H1 (cell line): ENCODE measurements around the gene OR51G1. TPM values are rescaled to one million over a fixed set of nuclear protein-coding genes. Genes with fewer than 3 reads are reported as not detected.
"Not testable (repeated sequence)": the region's sequence is repeated elsewhere in the genome, so short reads cannot be mapped to it uniquely, and the experiment has no call there.

Experiments
- CTCF ChIA-PET: fragments of 300-600 bp; sonication (Branson Sonifier 250); formaldehyde crosslinking; loops from one replicate; lab custom pipeline; 2021; ENCODE audit not compliant: partially characterized antibody; lab: Charles Lee
- POLR2A ChIA-PET: fragments of 300-600 bp; sonication (Branson Sonifier 250); formaldehyde crosslinking; loops from one replicate; lab custom pipeline; 2021; ENCODE audit warnings: inconsistent platforms; ENCODE audit not compliant: partially characterized antibody; lab: Charles Lee
- DNase-seq, 2 experiments: peaks; one replicate each; pipeline versions ENCODE4 v3.0.0 to v3.0.0-alpha.2; 2010 to 2022; ENCODE audit warnings: low spot score in 2 of 2, low read depth in 1 of 2, mixed read lengths in 1 of 2
- FAIRE-seq: peaks from 2 replicates; lab custom pipeline; 2011; peaks lifted over from hg19 to GRCh38; lab: Jason Lieb, UNC
- H2AFZ ChIP-seq: 2 replicates; pipeline ENCODE4 v1.8.1; 2012; ENCODE audit warnings: low read length, inconsistent platforms
- H2AK5ac ChIP-seq: 2 replicates; pipeline ENCODE4 v1.6.1; 2013; ENCODE audit warnings: low read depth, low read length
- H2BK120ac ChIP-seq: replicated peaks from 2 replicates; pipeline ENCODE3; 2013; ENCODE audit warnings: low read depth, low read length, inconsistent platforms
- H2BK12ac ChIP-seq: 2 replicates; pipeline ENCODE4 v1.6.1; 2013; ENCODE audit warnings: low read depth, low read length
- H2BK15ac ChIP-seq: 2 replicates; pipeline ENCODE4 v1.6.1; 2013; ENCODE audit warnings: low read length
- H2BK20ac ChIP-seq: 2 replicates; pipeline ENCODE4 v1.6.1; 2013; ENCODE audit warnings: low read length
- H2BK5ac ChIP-seq: 2 replicates; pipeline ENCODE4 v1.6.1; 2013; ENCODE audit warnings: low read depth, low read length
- H3K14ac ChIP-seq: 2 replicates; pipeline ENCODE4 v1.6.1; 2013; ENCODE audit warnings: inconsistent platforms; ENCODE audit not compliant: insufficient read length
- H3K18ac ChIP-seq: 2 replicates; pipeline ENCODE4 v1.6.1; 2013; ENCODE audit warnings: low read length; ENCODE audit errors: extremely low read depth
- H3K23ac ChIP-seq: 2 replicates; pipeline ENCODE4 v1.6.1; 2013; ENCODE audit warnings: inconsistent platforms; ENCODE audit not compliant: insufficient read length
- H3K23me2 ChIP-seq: 2 replicates; pipeline ENCODE4 v1.6.1; 2013; ENCODE audit warnings: low read depth, low read length
- H3K27ac ChIP-seq: 2 replicates; pipeline ENCODE4 v1.6.1; 2011; ENCODE audit warnings: low read depth, low read length, inconsistent platforms
- H3K27me3 ChIP-seq, 4 experiments: replicated peaks in 1 of 4; 1 replicate in 1 of 4; 2 replicates in 3 of 4; pipeline versions ENCODE4 v1.6.1 to v1.8.1; 2011 to 2013; ENCODE audit warnings: low read length in 3 of 4, mild to moderate bottlenecking in 3 of 4, inconsistent platforms in 2 of 4, mixed read lengths in 2 of 4, moderate library complexity in 1 of 4; ENCODE audit not compliant: control insufficient read depth in 3 of 4, insufficient read depth in 3 of 4; ENCODE audit errors: extremely low read depth in 1 of 4
- H3K36me3 ChIP-seq, 4 experiments: 2 replicates each; pipeline versions ENCODE4 v1.6.1 to v1.8.1; 2011 to 2013; ENCODE audit warnings: mild to moderate bottlenecking in 4 of 4, low read length in 3 of 4, moderate library complexity in 2 of 4, control low read depth in 1 of 4, inconsistent platforms in 1 of 4; ENCODE audit not compliant: insufficient read depth in 4 of 4, control insufficient read depth in 2 of 4
- H3K4ac ChIP-seq: replicated peaks from 2 replicates; pipeline ENCODE3; 2013; ENCODE audit warnings: low read length, low read depth, mixed read lengths, inconsistent platforms; ENCODE audit not compliant: insufficient read length
- H3K4me1 ChIP-seq, 4 experiments: replicated peaks in 1 of 4; 1 replicate in 1 of 4; 2 replicates in 3 of 4; pipeline versions ENCODE4 v1.6.1 to v1.8.1; 2011 to 2013; ENCODE audit warnings: low read length in 3 of 4, inconsistent platforms in 2 of 4, mixed read lengths in 1 of 4; ENCODE audit not compliant: insufficient read depth in 4 of 4, control insufficient read depth in 3 of 4
- H3K4me2 ChIP-seq, 2 experiments: 2 replicates each; pipeline versions ENCODE4 v1.6.1 to v1.8.1; 2011 to 2013; ENCODE audit warnings: low read depth in 2 of 2, low read length in 2 of 2, control low read depth in 1 of 2, inconsistent platforms in 1 of 2, mild to moderate bottlenecking in 1 of 2; ENCODE audit not compliant: insufficient read depth in 1 of 2
- H3K4me3 ChIP-seq, 4 experiments: fragments of 200-600, 300-600 bp in 1 of 4; sonication (generic), shearing (Covaris generic), sonication (Bioruptor Twin) in 1 of 4; 2 replicates each; pipeline versions ENCODE4 v1.5.1 to v1.8.1; 2011 to 2016; ENCODE audit warnings: low read length in 4 of 4, low read depth in 3 of 4, control low read depth in 2 of 4, inconsistent platforms in 2 of 4, mild to moderate bottlenecking in 2 of 4, mixed read lengths in 1 of 4, moderate library complexity in 1 of 4; ENCODE audit not compliant: insufficient read depth in 2 of 4; ENCODE audit errors: extremely low read depth in 1 of 4
- H3K56ac ChIP-seq: replicated peaks from 2 replicates; pipeline ENCODE3; 2013; ENCODE audit warnings: low read depth, mild to moderate bottlenecking, mixed read lengths, low read length, inconsistent platforms; ENCODE audit not compliant: insufficient read length
- H3K79me1 ChIP-seq: 2 replicates; pipeline ENCODE4 v1.6.1; 2013; ENCODE audit warnings: low read depth, low read length, control low read depth
- H3K79me2 ChIP-seq, 2 experiments: 2 replicates each; pipeline versions ENCODE4 v1.6.1 to v1.8.1; 2012 to 2013; ENCODE audit warnings: low read length in 2 of 2, mild to moderate bottlenecking in 2 of 2, inconsistent platforms in 1 of 2; ENCODE audit not compliant: insufficient read depth in 2 of 2, control insufficient read depth in 1 of 2
- H3K9ac ChIP-seq, 4 experiments: replicated peaks in 1 of 4; 1 replicate in 1 of 4; 2 replicates in 3 of 4; pipeline versions ENCODE4 v1.6.1 to v1.8.1; 2011 to 2013; ENCODE audit warnings: low read depth in 3 of 4, low read length in 3 of 4, control low read depth in 2 of 4, mild to moderate bottlenecking in 2 of 4, moderate library complexity in 2 of 4, inconsistent platforms in 1 of 4; ENCODE audit errors: extremely low read depth in 1 of 4
- H3K9me3 ChIP-seq, 2 experiments: 2 replicates each; pipeline versions ENCODE4 v1.6.1 to v1.8.1; 2012 to 2013; ENCODE audit warnings: mild to moderate bottlenecking in 2 of 2, moderate library complexity in 2 of 2, control low read depth in 1 of 2, inconsistent platforms in 1 of 2, low read depth in 1 of 2, low read length in 1 of 2, mixed read lengths in 1 of 2; ENCODE audit not compliant: insufficient read depth in 2 of 2
- H4K20me1 ChIP-seq, 2 experiments: replicated peaks in 1 of 2; 2 replicates each; pipeline versions ENCODE3 to v1.8.1; 2011 to 2013; ENCODE audit warnings: inconsistent platforms in 2 of 2, low read length in 2 of 2, mild to moderate bottlenecking in 1 of 2; ENCODE audit not compliant: insufficient read depth in 2 of 2, control insufficient read depth in 1 of 2
- H4K5ac ChIP-seq: 2 replicates; pipeline ENCODE4 v1.6.1; 2013; ENCODE audit warnings: low read length, low read depth, mixed read lengths, inconsistent platforms; ENCODE audit not compliant: insufficient read length
- H4K8ac ChIP-seq: 2 replicates; pipeline ENCODE4 v1.8.0; 2013; ENCODE audit warnings: mild to moderate bottlenecking, moderate library complexity, low read length, inconsistent platforms; ENCODE audit not compliant: insufficient read depth; ENCODE audit errors: extremely low read depth
- H4K91ac ChIP-seq: replicated peaks from 2 replicates; pipeline ENCODE3; 2013; ENCODE audit warnings: low read length, mixed read lengths, inconsistent platforms; ENCODE audit not compliant: insufficient read length
- CREB1 ChIP-seq: IDR thresholded peaks from 2 replicates; pipeline ENCODE4 v1.6.1; 2012; ENCODE audit warnings: inconsistent platforms
- ZNF274 ChIP-seq: IDR thresholded peaks from 2 replicates; pipeline ENCODE4 v1.7.0; 2012; ENCODE audit warnings: low read length, borderline replicate concordance; ENCODE audit errors: extremely low read depth
- WGBS, 2 experiments: shearing (Covaris generic) in 1 of 2; methylation state at CpG; one replicate each; pipeline versions ENCODE4 v1.1.6 to v1.1.7; 2013 to 2015; ENCODE audit warnings: low lambda C conversion rate in 2 of 2, mixed read lengths in 2 of 2, inconsistent platforms in 1 of 2, low coverage in 1 of 2, missing lambda C conversion rate in 1 of 2; ENCODE audit not compliant: insufficient replicate concordance in 2 of 2, insufficient coverage in 1 of 2, insufficient read length in 1 of 2; ENCODE audit errors: extremely low coverage in 1 of 2, missing lambda C conversion rate in 1 of 2; 5-methylcytosine and 5-hydroxymethylcytosine counted together
- polyA plus RNA-seq, 7 experiments: library from polyadenylated mRNA; depleted of rRNA in 3 of 7; stranded (reverse) in 5 of 7; unstranded in 2 of 7; fragments of >200 nt in 5 of 7; fragments of 200-250 nt in 2 of 7; gene quantifications; 1 replicate in 5 of 7; 2 replicates in 1 of 7; 4 replicates in 1 of 7; pipeline versions ENCODE4 v1.2.1 to v1.2.3, GENCODE V29; 2011 to 2013; ENCODE audit warnings: missing spikeins in 2 of 7, mixed read lengths in 2 of 7
- total RNA-seq: library from RNA; stranded (reverse); fragmentation: NEBNext Ultra II Directional; extraction: Animal tissue kit (Norgen Biotek cat#: 25700); gene quantifications from 2 replicates; pipeline ENCODE4 v1.2.1, GENCODE V29; 2021

Gene OR51G1
- total and polyA plus RNA-seq, 2 of the 8 experiments (the other 6 are each of a cell fraction or from before 2014, with no cell fraction given) = not detected

GRCh38 chr11:4957396-4957795 is 33.3 kb upstream of the OR51G1 start:
- TF ChIP-seq ZNF274 (no peak), CREB1 (no peak)
- CTCF ChIA-PET = interaction anchor here (0.9 to 2.1 kb wide), 3 partner anchors 8 to 462 kb away, joined by 3 to 8 read pairs (median 4); no protein-coding TSS in a partner anchor
- Histone ChIP-seq H3K27ac (no peak overlapping the region), H3K18ac (no peak overlapping the region), H2BK5ac (no peak overlapping the region), H2BK120ac (no peak overlapping the region), H3K23ac (no peak overlapping the region), H4K91ac (no peak overlapping the region), H2BK15ac (no peak overlapping the region), H3K4ac (no peak overlapping the region), H2AFZ (no peak overlapping the region), H3K4me1 (no peaks in the 10 kb centered on the region), H3K23me2 (no peaks in the 10 kb centered on the region), H3K36me3 (no peaks in the 10 kb centered on the region), H3K14ac (no peak overlapping the region), H4K8ac (no peak overlapping the region), H2AK5ac (no peak overlapping the region), H4K20me1 (no peaks in the 10 kb centered on the region), H3K9me3 (no peaks in the 10 kb centered on the region), H3K9ac (no peak overlapping the region), H2BK12ac (no peak overlapping the region), H2BK20ac (no peak overlapping the region), H3K4me3 (no peak overlapping the region), H3K79me2 (no peaks in the 10 kb centered on the region), H3K56ac (no peak overlapping the region), H3K4me2 (no peak overlapping the region), H4K5ac (no peak overlapping the region), H3K79me1 (no peaks in the 10 kb centered on the region), H3K27me3 (no peaks in the 10 kb centered on the region)
- DNase-seq (no peak), FAIRE-seq (no peak)
- WGBS, 2 experiments = 90% methylated on average over 4 of the region's 4 CpGs; no CpG with 5 or more reads in 1 of the 2 experiments
- POLR2A ChIA-PET = no interaction called here

GRCh38 chr11:4955613-4956012 is 31.5 kb upstream of the OR51G1 start, which contains the start of gene OR51A2:
Gene OR51A2 (minus strand): TSS chr11:4955713. CDS start chr11:4955713, 0 bp downstream.
- POLR2A ChIA-PET, H3K79me2 ChIP-seq, H2BK12ac ChIP-seq, H3K23me2 ChIP-seq, CTCF ChIA-PET, H3K9me3 ChIP-seq, H3K79me1 ChIP-seq, H3K4me2 ChIP-seq, H2AK5ac ChIP-seq, H3K27ac ChIP-seq, H3K4me1 ChIP-seq, H3K18ac ChIP-seq, H3K4me3 ChIP-seq, H2BK5ac ChIP-seq, H3K27me3 ChIP-seq, H3K9ac ChIP-seq, H3K14ac ChIP-seq, H2BK15ac ChIP-seq, H2BK20ac ChIP-seq, H3K4ac ChIP-seq, DNase-seq, H4K20me1 ChIP-seq, H3K56ac ChIP-seq, H4K8ac ChIP-seq, H4K91ac ChIP-seq, H2BK120ac ChIP-seq, FAIRE-seq, H4K5ac ChIP-seq, H3K23ac ChIP-seq, H2AFZ ChIP-seq, H3K36me3 ChIP-seq: not testable (repeated sequence)
- WGBS, 2 experiments = 92% methylated on average over 2 of the region's 2 CpGs; no CpG with 5 or more reads in 1 of the 2 experiments
